Kidney tubule cell (primary cell): Measurements from ENCODE around the gene BRD1.
"Not testable (repeated sequence)": the region's sequence is repeated elsewhere in the genome, so short reads cannot be mapped to it uniquely, and the experiment has no call there.

Source experiments
- DNase-seq: peaks from one replicate; pipeline ENCODE4 v3.0.0-alpha.2; 2018; ENCODE audit warnings: low spot score

BRD1 gene

GRCh38 chr22:49769691-49770546 is 57.8 kb downstream of the BRD1 start:
- no peak for DNase-seq

- peak; percentile 6 for DNase-seq
Observed at GRCh38 chr22:49768951-49769690, 58.6 kb downstream of the BRD1 start.

- DNase-seq = no peak
Observed at GRCh38 chr22:49768077-49768910, 59.4 kb downstream of the BRD1 start.

GRCh38 chr22:49767355-49768062 is 60.2 kb downstream of the BRD1 start:
- DNase-seq = peak; percentile 62

- no peak for DNase-seq
Observed at GRCh38 chr22:49765951-49766350, 61.7 kb downstream of the BRD1 start.

GRCh38 chr22:49765091-49765771 is 62.4 kb downstream of the BRD1 start:
- DNase-seq = no peak

- DNase-seq = no peak
Observed at GRCh38 chr22:49764127-49764581, 63.5 kb downstream of the BRD1 start.

- DNase-seq = no peak
Observed at GRCh38 chr22:49763696-49764095, 64.0 kb downstream of the BRD1 start.

- DNase-seq = no peak
Observed at GRCh38 chr22:49763138-49763537, 64.5 kb downstream of the BRD1 start.

- DNase-seq = not testable (repeated sequence)
Observed at GRCh38 chr22:49762571-49762970, 65.1 kb downstream of the BRD1 start.

- DNase-seq = no peak
Observed at GRCh38 chr22:49761836-49762235, 65.8 kb downstream of the BRD1 start.

GRCh38 chr22:49760630-49761571 is 66.8 kb downstream of the BRD1 start:
- DNase-seq = no peak

- DNase-seq = no peak
Observed at GRCh38 chr22:49760280-49760629, 67.4 kb downstream of the BRD1 start.

GRCh38 chr22:49756676-49757075 is 71.0 kb downstream of the BRD1 start:
- DNase-seq = no peak

GRCh38 chr22:49756201-49756600 is 71.5 kb downstream of the BRD1 start:
- DNase-seq = no peak

- no peak for DNase-seq
Observed at GRCh38 chr22:49755631-49756001, 72.1 kb downstream of the BRD1 start.

GRCh38 chr22:49754696-49755630 is 72.7 kb downstream of the BRD1 start:
- no peak for DNase-seq

GRCh38 chr22:49753961-49754695 is 73.5 kb downstream of the BRD1 start:
- DNase-seq = no peak
